ENCODE results near the gene TFB1M.
A peak's percentile ranks its signal among the peaks of the same experiment; 100 is the strongest.
"Not testable (repeated sequence)": the region's sequence is repeated elsewhere in the genome, so short reads cannot be mapped to it uniquely, and the experiment has no call there.

The TFB1M gene

DNA sequence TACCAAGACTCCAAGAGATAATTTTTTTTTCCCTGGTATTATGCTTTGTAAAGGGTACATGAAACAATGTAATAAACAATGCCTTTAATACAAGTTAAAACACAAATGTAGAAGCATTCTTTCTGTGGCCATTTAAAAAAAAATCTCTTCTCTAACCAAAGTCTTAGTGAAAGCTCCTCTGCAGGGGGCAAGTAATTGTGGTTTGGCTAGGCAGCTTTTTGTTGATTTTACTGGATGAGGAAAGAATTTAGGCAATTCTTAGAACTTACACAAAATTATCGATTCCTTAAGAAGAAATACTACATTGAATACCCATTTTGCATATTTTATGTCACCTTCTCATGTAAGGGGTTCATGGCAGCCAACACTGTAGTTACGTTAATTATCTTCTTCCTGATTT is 12.4 kb downstream of the TFB1M start:
- peak; percentile 62 for DNase-seq (ENCODE audit: low read depth, low spot score)

DNA sequence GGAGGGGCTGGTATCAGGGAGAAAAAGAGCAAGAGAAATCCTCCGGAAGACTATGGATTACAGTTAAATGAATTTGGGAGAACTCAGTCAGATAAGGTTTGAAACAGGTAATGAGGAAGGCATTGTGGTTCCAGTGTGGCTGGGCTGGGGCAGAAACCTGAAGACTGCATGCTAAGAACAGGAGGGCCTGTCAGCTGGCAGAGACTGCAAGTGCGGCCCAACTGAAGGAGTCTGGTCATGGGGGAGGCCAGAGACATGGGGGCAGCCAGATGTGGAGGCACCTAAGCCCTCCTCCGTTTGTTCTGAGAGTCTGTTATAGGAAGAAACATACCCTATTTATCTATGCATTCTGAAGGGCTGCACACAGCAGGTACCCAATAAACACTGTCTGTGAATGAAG is 16.6 kb downstream of the TFB1M start:
- DNase-seq (ENCODE audit: low read depth, low spot score) = no peak

DNA sequence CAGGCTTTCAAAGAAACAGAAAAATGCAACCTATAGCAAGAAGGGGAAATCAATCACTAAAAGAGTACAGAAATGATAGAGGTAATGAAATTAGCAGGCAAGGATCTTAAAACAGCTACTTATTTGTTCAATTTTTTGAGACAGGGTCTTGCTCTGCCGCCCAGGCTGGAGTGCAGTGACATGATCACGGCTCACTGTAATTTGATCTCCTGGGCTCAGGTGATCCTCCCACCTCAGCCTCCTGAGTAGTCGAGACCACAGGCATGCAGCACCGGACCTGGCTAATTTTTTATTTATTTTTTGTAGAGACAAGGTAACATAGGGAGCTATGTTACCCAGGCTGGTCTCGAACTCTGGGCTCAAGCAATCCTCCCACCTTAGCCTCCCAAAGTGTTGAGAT is 21.6 kb downstream of the TFB1M start:
- DNase-seq (ENCODE audit: low read depth, low spot score) = no peak

DNA sequence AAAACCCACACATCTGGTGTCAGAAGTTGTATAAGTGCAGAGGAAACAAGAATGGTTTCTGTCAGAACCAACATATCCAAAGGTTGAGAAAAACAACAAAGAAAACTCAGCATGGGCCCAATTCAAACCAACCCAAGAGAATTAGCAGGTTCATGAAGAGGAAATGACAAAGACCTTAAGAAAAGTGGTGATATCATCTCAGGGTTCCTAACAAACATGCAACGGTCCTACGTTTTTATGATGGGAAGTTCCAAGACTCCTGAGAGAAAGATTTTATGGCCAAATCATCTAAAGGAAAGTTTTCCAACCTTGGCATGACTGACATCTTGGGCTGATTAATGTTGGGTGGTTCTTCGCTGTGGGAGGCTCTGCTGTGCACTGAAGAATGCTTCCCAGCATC is 23.0 kb downstream of the TFB1M start:
- no peak for DNase-seq (ENCODE audit: low read depth, low spot score)

DNA sequence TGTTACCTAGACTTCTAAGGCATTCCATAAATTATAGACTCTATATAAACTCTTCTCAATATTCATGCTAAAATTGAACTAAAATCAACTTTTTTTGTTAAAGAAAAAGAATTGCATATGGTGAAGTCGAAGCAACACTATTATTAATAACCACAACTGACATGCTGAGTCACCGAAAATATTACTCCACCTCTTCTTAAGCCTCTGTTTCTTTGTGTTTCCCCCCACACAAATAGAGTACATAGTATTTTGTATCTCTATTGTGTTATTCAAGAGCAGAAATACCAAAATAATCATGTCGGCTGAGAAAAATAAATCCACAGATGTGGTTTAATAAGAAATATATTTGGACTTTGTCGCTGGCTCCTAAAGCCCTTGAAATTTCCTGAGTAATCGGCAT is 23.8 kb downstream of the TFB1M start:
- no peak for DNase-seq (ENCODE audit: low read depth, low spot score)

DNA sequence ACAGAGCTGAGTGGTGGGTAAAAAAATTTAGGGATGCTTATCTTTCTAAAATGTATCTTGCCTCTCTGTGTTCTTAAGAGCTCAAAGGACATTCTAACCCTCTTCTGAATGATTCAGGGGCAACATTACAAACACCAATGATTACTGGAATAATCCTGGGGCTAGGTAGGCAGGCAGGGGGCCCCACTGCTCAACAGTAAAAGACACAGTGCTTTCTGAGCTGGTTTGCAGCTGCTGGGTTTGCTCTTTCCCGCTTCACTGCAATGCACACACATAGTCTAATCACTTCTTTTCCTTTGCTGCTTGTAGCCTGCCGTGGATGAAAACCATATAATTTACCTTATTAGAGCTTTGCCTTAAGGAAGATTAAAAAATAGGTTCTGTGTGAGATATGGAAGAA is 26.5 kb downstream of the TFB1M start:
- DNase-seq (ENCODE audit: low read depth, low spot score) = no peak

DNA sequence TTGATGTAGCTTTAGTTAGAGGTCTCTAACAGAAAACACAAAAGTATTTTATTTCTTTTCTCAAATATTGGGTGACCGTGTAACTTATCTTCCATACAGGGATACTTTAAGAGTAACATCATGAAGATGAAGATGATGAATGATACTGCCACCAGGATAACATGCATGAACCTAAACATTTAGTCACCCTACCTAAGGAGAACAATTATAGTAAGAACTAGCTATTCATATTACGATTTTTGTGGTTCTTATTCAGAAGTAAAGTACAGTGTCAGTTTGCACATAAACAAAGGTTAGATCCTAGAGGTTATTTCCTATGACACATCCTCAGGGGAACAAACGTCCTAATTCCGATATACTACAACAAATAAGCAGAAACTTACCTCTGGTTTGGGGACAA is 29.5 kb downstream of the TFB1M start:
- no peak for DNase-seq (ENCODE audit: low read depth, low spot score)

DNA sequence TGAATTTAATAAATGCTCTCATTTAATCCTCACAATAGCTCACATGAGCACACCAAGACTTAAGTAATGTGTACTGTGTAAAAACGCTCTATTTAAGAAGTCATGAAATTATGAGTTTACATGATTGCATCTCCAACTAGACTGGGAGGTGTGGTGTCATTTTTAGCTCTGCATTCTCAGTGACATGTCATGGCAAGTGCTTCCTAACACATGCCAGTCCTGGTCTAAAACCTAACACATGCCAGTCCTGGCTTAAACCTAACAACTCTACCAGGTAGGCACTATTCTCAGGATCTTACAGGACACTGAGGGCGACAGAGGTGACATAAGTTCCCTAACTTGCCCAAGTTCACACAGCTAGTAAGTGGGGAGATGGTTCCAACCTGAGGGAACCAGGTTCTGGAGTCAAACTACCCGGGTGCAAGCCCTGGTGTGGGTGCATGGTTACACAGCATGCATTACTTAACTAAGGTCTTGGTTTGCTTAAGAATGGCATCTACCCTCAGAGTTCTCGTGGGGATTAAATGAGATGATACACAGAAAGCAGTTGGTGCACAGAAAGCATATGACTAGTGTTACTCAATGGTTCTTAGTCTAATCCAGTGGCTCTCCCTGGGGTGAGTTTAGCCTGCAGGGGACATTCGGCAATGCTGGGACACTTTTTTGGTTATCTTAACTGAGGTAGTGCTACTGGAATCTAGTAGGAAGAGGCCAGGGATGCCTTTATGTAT is 35.8 kb downstream of the TFB1M start:
- no peak for DNase-seq (ENCODE audit: low read depth, low spot score)

DNA sequence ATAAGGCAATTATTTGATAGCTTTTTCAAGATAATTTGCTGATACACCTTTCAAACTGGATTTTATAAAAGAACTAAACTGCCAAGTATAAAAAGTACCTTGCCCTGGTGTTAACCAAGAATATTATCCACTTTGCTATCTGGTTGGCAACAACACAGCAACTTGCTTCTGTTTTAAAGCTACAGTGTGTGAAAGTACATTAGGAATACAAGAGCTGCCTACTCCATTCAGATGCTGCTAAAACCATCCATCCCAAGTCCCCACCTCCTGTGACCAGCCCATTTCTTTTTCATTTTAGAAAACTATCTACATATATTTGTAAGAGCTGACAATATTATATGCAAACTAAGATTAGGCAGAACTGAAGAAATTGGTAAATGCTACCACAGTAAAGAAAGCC is 37.6 kb downstream of the TFB1M start:
- DNase-seq (ENCODE audit: low read depth, low spot score) = no peak

DNA sequence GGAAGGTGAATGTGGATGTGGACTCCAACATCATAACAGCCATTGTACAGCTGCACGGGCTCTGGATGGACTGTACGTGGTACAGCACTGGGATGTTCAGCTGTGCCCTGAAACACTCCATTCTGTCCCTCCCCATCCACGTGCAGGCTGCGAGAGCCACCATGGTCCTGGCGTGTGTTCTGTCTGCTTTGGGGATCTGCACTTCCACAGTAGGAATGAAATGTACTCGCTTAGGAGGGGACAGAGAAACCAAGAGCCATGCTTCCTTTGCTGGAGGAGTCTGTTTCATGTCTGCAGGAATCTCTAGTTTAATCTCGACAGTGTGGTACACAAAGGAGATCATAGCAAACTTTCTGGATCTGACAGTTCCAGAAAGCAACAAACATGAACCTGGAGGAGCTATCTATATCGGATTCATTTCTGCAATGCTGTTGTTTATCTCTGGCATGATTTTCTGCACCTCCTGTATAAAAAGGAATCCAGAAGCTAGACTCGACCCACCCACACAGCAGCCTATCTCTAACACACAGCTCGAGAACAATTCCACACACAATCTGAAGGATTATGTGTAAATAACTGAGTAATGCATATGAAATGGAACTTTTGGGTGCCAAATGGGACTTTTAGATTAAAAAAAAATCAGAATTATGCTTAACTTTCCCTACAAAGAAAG is 38.3 kb downstream of the TFB1M start:
- no peak for DNase-seq (ENCODE audit: low read depth, low spot score)

DNA sequence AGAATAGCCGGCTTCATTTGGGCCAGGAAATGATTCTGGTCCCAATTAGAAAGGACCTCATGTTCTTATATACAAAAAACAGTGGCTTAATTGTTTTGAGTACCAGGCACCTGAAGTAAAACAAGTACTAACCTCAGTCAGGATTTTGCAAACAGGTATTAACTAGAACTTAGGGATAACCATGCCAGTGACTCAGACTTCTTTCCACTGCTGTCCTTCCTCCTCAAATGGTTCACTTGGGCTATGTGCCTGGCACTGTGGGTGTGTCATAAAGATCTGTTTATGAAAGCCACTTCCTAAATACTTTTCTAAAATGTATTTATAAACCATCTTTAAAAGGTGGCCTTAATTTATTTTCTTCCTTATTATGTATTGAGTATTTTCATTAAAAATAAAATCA is 39.8 kb downstream of the TFB1M start:
- no peak for DNase-seq (ENCODE audit: low read depth, low spot score)

DNA sequence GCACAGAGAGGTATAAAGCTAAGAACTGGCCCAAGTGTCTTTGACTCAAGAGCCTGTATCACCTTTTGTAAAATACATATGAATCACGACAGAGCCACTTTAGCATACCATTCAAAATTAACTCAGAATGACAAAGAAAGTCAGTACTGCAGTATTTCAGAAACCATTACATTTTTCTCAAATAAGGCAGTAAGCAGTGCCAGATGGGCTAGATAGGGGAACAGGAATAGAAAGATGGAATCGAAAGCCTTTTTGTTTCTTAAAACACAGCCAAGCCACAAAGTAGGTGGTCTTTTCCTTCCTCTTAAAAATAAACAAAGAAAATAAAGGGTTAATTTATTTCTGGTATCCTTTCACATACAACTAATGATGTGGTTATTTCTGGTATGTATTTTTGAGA is 40.2 kb downstream of the TFB1M start:
- no peak for DNase-seq (ENCODE audit: low read depth, low spot score)

DNA sequence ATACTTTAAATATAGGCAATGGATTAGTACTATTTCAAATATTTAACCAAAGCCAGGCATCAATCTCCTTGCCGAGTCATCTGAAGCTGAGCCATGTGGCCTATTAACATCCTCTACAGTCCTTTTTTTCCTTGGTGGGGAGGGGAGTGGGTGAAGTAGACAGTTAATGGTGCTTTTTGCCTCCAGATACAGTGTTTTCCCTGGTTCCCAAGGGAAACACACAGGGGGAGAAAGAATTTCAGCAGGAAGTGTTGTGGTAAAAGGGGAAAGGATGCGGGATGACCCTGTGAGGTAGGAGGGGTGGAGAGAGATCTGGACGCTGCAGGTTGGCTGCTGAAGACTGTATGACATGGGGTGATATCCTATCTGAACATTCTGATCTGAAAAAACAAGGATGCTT is 40.9 kb downstream of the TFB1M start:
- DNase-seq (ENCODE audit: low read depth, low spot score) = peak; percentile 95

DNA sequence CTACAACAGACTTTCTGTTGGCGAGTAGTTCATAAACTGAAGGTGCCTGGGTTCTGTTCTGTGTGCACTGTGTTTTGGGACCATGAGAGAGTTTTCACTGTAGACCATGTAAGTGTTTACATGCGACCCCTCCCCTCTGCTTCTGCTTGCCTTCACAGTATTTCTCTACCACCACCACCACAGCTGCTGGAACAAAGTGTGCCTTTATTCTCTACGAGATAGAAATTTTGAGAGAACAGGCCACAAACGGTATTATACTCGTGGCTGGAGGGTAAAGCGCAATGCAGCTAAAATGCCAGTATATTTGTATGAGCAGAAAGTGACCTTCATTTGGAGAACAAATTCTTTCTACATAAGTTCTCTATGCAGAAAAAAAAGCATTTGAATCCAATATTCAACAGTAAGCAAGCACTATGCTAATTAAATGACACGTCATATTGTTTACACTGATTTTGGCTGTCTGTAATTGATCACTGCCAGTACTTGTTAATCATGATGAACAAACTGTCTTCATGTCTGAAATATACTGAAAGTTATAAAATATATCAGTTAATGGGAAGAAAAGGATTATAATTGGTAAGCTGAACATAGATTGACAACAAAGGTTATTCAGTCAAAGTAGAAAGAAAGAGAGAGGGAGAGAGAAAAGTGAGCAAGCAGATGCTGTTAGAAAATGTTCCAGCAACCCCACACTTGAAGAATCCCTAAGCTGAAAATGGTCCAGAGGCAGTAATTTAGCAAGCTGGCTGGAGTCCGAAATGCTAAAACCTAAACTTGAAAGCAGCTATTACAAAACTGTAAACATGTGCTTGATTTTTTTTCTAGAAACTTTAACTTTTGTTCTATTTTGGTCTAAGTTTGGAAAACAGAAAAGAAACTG is 41.7 kb downstream of the TFB1M start:
- no peak for DNase-seq (ENCODE audit: low read depth, low spot score)

DNA sequence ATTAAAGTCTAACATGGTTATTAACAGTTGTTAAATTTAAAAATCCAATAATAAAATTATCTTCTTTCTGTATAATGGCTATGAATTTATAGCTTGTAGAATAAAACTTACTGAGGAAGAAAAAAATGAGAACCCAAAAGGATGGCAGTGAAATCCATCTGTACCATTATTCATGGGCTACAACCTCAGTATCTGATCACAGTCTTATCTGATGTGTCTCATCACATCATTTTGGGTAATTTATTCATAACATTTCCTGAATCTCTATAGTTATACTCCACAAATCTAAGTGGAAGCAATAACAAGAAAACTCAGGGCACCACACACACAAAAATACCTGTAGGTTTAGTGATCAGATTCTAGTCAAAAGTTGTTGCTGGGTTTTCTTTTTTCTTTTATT is 43.1 kb downstream of the TFB1M start:
- DNase-seq (ENCODE audit: low read depth, low spot score) = no peak

DNA sequence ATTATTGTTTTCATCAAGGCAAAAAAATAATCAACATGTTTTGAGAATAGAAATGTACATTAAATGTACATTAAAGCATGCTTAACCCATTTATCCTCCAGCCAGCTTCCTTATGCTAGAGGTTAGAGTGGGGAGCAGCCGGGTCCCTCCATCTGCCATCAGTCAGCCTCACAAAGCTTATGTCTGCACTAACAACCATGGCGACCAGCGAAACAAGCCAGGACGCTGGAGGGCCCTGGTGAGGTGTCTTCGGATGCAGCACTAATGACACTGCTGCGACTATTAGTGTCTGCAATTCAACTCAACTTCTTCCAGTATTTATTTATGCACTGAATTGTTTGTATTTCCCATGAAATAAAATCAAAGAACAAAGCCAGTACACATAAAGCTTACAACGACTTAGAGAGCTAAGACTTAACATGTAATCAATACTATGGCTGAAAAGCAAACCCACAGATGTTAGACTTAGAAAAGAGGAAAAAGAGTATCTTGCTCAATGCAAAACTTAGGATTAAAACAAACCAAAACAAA is 43.7 kb downstream of the TFB1M start:
- no peak for DNase-seq (ENCODE audit: low read depth, low spot score)

DNA sequence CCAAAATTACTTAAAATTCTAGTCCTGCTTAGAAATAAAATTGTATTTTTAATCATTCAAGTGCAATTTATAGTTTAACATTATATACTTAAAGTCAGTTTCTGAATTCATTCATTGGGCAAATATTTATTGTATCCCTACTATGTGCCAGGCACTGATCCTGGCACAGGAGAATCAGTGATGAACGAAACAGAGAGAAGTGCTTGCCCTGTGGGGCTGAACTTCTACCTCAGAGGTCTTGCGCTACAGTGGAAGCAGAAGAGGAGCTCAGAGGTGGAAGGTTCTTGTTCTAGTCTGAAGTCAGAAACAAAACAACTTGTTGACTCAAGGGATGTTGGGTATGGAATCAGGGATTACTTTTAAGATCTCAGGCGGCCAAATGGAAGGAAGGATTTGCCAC is 44.5 kb downstream of the TFB1M start:
- DNase-seq (ENCODE audit: low read depth, low spot score) = no peak

DNA sequence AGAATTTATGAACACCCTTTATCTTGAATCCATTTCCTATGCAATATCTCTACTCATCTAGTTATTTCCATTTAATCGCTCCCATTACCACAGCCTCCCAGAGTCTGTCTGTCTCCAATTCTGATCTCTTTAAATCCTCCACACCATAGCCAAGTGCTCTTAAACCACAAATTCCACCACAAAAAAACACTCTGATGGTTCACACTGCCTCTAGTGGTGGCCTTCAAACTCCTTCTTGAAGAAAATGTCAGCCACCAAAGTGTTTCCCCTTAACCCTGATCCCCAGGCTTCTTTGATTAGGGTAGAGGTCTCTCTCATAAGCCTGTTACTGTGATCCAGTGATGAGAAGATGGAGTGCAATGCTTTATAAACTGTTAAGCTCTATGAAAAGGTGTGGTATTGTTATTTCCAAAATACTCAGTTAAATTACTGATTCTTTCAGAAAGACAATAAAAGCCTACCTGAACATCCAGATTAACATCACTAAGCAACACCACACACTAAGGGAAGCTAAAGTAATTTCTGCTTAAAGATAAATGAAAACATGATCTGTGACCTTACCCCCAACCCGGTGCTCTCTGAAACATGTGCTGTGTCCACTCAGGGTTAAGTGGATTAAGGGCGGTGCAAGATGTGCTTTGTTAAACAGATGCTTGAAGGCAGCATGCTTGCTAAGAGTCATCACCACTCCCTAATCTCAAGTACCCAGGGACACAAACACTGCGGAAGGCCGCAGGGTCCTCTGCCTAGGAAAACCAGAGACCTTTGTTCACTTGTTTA is 46.0 kb downstream of the TFB1M start:
- not testable (repeated sequence) for DNase-seq (ENCODE audit: low read depth, low spot score)

DNA sequence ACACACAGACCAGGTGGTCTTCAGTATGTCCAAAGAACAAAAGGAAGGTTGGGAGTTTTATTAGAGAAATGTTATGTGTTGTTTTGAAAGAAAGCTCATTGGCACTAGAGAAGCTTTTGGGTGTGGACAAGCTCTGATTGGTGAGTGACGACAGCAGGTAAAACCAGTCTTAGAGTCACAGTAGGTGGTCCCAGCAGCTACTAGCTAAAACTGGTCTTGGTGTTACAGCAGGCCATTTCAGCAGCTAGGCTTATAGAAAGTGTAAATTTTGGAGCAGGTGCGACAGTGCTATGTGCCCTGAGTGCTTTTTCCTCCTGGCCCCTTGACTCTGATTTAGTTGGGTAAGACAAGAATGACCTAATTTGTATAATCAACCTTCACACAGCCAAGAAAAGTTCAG is 46.9 kb downstream of the TFB1M start:
- no peak for DNase-seq (ENCODE audit: low read depth, low spot score)

DNA sequence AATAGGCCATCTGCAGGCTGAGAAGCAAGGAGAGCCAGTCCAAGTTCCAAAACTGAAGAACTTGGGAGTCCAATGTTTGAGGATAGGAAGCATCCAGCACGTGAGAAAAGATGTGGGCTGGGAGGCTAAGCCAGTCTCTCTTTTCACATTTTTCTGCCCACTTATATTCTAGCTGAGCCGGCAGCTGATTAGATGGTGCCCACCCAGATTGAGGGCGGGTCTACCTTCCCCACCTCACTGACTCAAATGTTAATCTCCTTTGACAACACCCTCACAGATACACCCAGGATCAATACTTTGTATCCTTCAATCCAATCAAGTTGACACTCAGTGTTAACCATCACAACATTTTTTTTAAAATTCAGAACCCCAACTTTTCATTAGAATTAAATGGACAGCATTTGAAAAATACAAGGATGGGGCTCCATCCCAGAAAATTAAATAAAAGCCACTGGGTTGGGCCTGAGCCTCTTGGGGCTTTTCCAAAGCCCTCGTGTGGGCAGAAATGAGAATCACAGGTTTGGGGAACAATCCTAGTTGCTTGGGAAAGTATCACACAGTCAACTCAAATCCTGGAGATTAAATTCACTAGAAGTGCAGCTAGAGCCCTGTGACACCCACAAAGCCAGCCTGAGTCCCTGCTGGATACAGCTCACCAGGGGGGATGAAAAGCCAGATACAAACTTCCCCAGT is 48.3 kb downstream of the TFB1M start:
- DNase-seq (ENCODE audit: low read depth, low spot score) = no peak

Data from smooth muscle cell of the brain vasculature (primary cell).